Gastroesophageal sphincter (tissue), 4 donors: ENCODE measurements around the gene MAP1LC3B. TPM values are rescaled to one million over a fixed set of nuclear protein-coding genes. Genes with fewer than 3 reads are reported as not detected.

Source experiments
- ATAC-seq: fragments of 150-250 bp; one replicate; pipeline ENCODE4 v1.9.1; 2016; ENCODE audit warnings: mild to moderate bottlenecking, moderate library complexity
- H3K27ac ChIP-seq, 4 donors: fragments of 200-600 bp; sonication (generic) in 3 of 4; 1 replicate in 3 of 4; 2 replicates in 1 of 4; pipeline ENCODE4 v1.5.1; 2016 to 2019
- H3K27me3 ChIP-seq: fragments of 200-600 bp; sonication (generic); one replicate; pipeline ENCODE4 v1.5.1; 2019
- H3K36me3 ChIP-seq, 2 donors: fragments of 200-600 bp; sonication (generic); one replicate each; pipeline ENCODE4 v1.5.1; 2019; ENCODE audit warnings: control low read depth in 1 of 2
- H3K4me1 ChIP-seq, 3 donors: fragments of 200-600 bp; sonication (generic); 1 replicate in 2 of 3; 2 replicates in 1 of 3; pipeline ENCODE4 v1.5.1; 2016 to 2019; ENCODE audit warnings: control low read depth in 2 of 3
- H3K4me3 ChIP-seq, 2 donors: fragments of 200-600 bp; sonication (generic); one replicate each; pipeline ENCODE4 v1.5.1; 2019; ENCODE audit warnings: mild to moderate bottlenecking in 1 of 2, moderate library complexity in 1 of 2
- H3K9me3 ChIP-seq, 3 donors: fragments of 200-600 bp; sonication (generic); one replicate each; pipeline ENCODE4 v1.5.1; 2017 to 2019; ENCODE audit warnings: control low read depth in 2 of 3
- CTCF ChIP-seq, 4 experiments: fragments of 200-600 bp in 2 of 4; fragments of 450-650 bp in 2 of 4; sonication (generic) in 1 of 4; IDR thresholded peaks; one replicate each; pipeline ENCODE4 v1.5.1; 2017 to 2019; ENCODE audit warnings: antibody characterized with exemption in 4 of 4, mild to moderate bottlenecking in 2 of 4, moderate library complexity in 2 of 4
- EP300 ChIP-seq: sonication (generic); formaldehyde crosslinking; IDR thresholded peaks from one replicate; pipeline ENCODE4 v1.6.1; 2017; ENCODE audit warnings: antibody characterized with exemption, mild to moderate bottlenecking
- POLR2A ChIP-seq, 2 donors: fragments of 450-650 bp; IDR thresholded peaks; one replicate each; pipeline ENCODE4 v1.6.1; 2017; ENCODE audit warnings: antibody characterized with exemption in 2 of 2, mild to moderate bottlenecking in 2 of 2, moderate library complexity in 1 of 2
- POLR2AphosphoS5 ChIP-seq: sonication (generic); formaldehyde crosslinking; IDR thresholded peaks from one replicate; pipeline ENCODE4 v1.6.1; 2017; ENCODE audit warnings: antibody characterized with exemption
- WGBS, 2 donors: methylation state at CpG; one replicate each; pipeline ENCODE4 v1.1.5; 2018; ENCODE audit warnings: low coverage in 1 of 2; 5-methylcytosine and 5-hydroxymethylcytosine counted together
- total RNA-seq, 4 donors: library from RNA; depleted of rRNA; stranded (reverse); fragments of >200 nt; gene quantifications; one replicate each; pipeline ENCODE4 v1.1.0, GENCODE V29; 2016

MAP1LC3B gene
- total RNA-seq, 4 donors from 2014 or later = 53.9 to 64.8 (median 57.9) TPM

- Histone ChIP-seq H3K27me3 (no peaks in the 10 kb centered on the region), H3K4me3 (no peak overlapping the region), H3K4me1 (peaks cover 0 to 88% (median 23%) of the 10 kb centered on the region in 3 donors), H3K9me3 (no peaks in the 10 kb centered on the region), H3K27ac (peak overlapping the region in 1 of 4 donors; percentile 35), H3K36me3 (peaks cover 0 to 16% of the 10 kb centered on the region in 2 donors)
- ATAC-seq = peak; percentile 29
- no peak for TF ChIP-seq EP300
- TF ChIP-seq POLR2AphosphoS5 = peak; percentile 9
- TF ChIP-seq POLR2A (IDR thresholded peaks at IDR 0.05) = no peak
- no peak for TF ChIP-seq CTCF (IDR thresholded peaks at IDR 0.05)
- 50 to 63% methylated on average over 3 to 5 of the region's 5 CpGs for WGBS, 2 donors
Measured at GRCh38 chr16:87368029-87368770, 23.9 kb upstream of the MAP1LC3B start.

- Histone ChIP-seq H3K4me1 (peaks cover 0 to 87% (median 19%) of the 10 kb centered on the region in 3 donors), H3K27ac (peak overlapping the region in 1 of 4 donors; percentile 35)
- WGBS, 2 donors = 83 to 89% methylated on average over 13 to 14 of the region's 14 CpGs
Measured at GRCh38 chr16:87369117-87369765, 22.9 kb upstream of the MAP1LC3B start.

GRCh38 chr16:87369796-87370719, 22.1 kb upstream of the MAP1LC3B start:
- no peaks in the 10 kb centered on the region for H3K27me3 ChIP-seq
- peaks cover 0 to 16% of the 10 kb centered on the region in 2 donors for H3K36me3 ChIP-seq
- peak overlapping the region in 2 of 4 donors; percentile 23 to 50 for H3K27ac ChIP-seq
- peaks cover 0 to 87% (median 21%) of the 10 kb centered on the region in 3 donors for H3K4me1 ChIP-seq
- no peak for ATAC-seq
- H3K9me3 ChIP-seq = no peaks in the 10 kb centered on the region
- TF ChIP-seq POLR2A (IDR thresholded peaks at IDR 0.05) (no peak), EP300 (no peak), POLR2AphosphoS5 (no peak)
- no peak overlapping the region for H3K4me3 ChIP-seq
- WGBS, 2 donors = 68 to 84% methylated on average over 3 to 6 of the region's 16 CpGs

More at GRCh38 chr16:87369117-87369765, 22.9 kb upstream of the MAP1LC3B start:
- H3K4me3 ChIP-seq = no peak overlapping the region
- no peak for ATAC-seq
- peaks cover 0 to 16% of the 10 kb centered on the region in 2 donors for H3K36me3 ChIP-seq
- TF ChIP-seq POLR2A (IDR thresholded peaks at IDR 0.05) (no peak), POLR2AphosphoS5 (no peak), EP300 (no peak), CTCF (IDR thresholded peaks at IDR 0.05) (no peak)
- H3K9me3 ChIP-seq = no peaks in the 10 kb centered on the region
- H3K27me3 ChIP-seq = no peaks in the 10 kb centered on the region

- Histone ChIP-seq H3K9me3 (no peaks in the 10 kb centered on the region), H3K27me3 (no peaks in the 10 kb centered on the region), H3K27ac (no peak overlapping the region), H3K36me3 (peaks cover 0 to 4% of the 10 kb centered on the region in 2 donors), H3K4me3 (no peak overlapping the region), H3K4me1 (peaks cover 0 to 96% (median 33%) of the 10 kb centered on the region in 3 donors)
- no peak for TF ChIP-seq EP300
- no peak for TF ChIP-seq POLR2AphosphoS5
- no peak for TF ChIP-seq POLR2A (IDR thresholded peaks at IDR 0.05)
- TF ChIP-seq CTCF (IDR thresholded peaks at IDR 0.05) = no peak
- ATAC-seq = no peak
- WGBS, 2 donors = 68 to 87% methylated on average over 9 to 12 of the region's 20 CpGs
Measured at GRCh38 chr16:87371261-87371866, 20.8 kb upstream of the MAP1LC3B start.

GRCh38 chr16:87372305-87372704, 19.8 kb upstream of the MAP1LC3B start:
- no peak for TF ChIP-seq CTCF (IDR thresholded peaks at IDR 0.05)
- TF ChIP-seq EP300 = no peak
- no peak for TF ChIP-seq POLR2AphosphoS5
- TF ChIP-seq POLR2A (IDR thresholded peaks at IDR 0.05) = no peak
- Histone ChIP-seq H3K27ac (no peak overlapping the region), H3K9me3 (no peaks in the 10 kb centered on the region), H3K27me3 (no peaks in the 10 kb centered on the region), H3K4me3 (no peak overlapping the region), H3K36me3 (no peaks in the 10 kb centered on the region), H3K4me1 (peaks cover 0 to 96% (median 33%) of the 10 kb centered on the region in 3 donors)
- WGBS, 2 donors = 96% methylated on average over 3 of the region's 4 CpGs
- ATAC-seq = no peak
